ENCODE results near the gene ACSM4.

The ACSM4 gene

GRCh38 chr12:7339675-7340074 is 35.8 kb downstream of the ACSM4 start:
- DNase-seq: no peak

GRCh38 chr12:7344833-7345606 is 41.1 kb downstream of the ACSM4 start:
- no peak for DNase-seq

- no peak for DNase-seq
These were observed 42.8 kb downstream of the ACSM4 start for GRCh38 chr12:7346551-7347225.

DNA sequence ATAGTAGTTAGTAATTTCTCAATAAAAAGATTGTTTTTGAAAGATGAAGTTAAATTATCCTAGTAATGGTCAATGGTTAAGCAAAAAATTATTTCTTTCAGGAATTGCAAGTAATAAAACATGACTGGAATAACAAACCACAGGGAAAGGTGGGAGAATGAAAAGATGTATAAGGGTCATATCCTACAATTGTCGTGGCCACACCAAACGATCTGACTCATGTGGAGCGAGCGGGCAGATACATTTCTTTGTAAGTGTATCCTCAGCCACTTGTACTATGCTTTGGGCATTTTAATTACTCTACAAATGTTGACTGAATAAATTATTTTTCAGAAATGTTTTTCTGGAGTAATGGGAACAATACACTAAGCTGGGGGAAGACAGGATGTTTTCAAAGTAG is 45.5 kb downstream of the ACSM4 start:
- no peak for DNase-seq

DNA sequence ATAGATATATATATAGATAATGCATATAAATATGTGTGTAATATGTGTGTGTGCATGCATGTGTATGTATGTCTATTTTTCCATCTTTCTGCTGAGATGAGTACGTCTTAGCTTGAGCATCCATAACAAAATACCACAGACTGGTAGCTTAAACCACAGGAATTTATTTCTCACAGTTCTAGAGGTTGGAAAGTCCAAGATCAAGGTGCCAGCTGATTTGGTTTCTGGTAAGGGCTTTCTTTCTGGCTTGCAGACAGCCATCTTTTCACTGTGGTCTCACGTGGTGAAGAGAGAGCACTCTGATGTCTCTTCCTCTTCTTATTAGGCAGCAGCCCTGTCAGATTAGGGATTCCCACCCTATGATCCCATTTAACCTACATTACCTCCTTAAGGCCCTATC is 47.3 kb downstream of the ACSM4 start:
- no peak for DNase-seq

GRCh38 chr12:7352661-7353060 is 48.8 kb downstream of the ACSM4 start:
- no peak for DNase-seq

DNA sequence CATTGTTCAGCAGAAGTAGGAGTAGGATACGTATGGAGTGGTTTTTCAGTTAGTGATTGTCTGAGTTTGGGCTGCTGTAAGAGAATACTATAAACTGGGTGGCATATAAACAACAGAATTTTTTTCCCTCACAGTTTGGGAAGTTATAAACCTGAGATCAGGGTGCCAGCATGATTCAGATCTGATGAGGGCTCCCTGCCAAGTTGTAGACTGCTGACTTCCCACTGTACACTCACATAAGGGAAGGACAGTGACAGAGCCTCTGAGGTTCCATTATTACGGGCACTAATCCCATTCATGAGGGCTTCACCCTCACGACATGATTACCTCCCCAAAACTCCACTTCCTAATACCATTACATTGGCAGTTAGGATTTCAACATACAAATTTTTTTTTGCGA is 50.7 kb downstream of the ACSM4 start:
- no peak for DNase-seq

DNA sequence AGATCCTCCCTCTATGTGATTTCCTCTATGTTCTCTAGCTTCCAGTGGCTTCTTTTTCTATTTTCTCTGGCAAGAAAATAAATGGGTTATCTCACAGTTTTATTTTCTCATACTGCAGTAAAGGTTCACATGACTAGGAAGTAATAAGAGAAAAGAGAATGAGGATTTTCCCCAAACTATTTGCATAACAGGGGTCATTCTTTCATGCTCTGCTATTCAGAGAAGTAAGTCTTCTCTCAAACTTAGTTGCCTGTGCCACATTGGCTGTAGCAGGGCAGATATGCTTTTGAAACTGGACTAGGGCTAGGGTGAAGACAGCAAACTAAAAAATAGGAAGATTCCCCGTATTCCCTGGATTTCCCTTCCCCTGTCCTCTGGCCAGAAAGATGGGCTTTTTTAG is 57.4 kb downstream of the ACSM4 start:
- no peak for DNase-seq

GRCh38 chr12:7362734-7363133 is 58.9 kb downstream of the ACSM4 start:
- no peak for DNase-seq

GRCh38 chr12:7369274-7369729 is 65.4 kb downstream of the ACSM4 start:
- no peak for DNase-seq

GRCh38 chr12:7373226-7373625 is 69.4 kb downstream of the ACSM4 start:
- DNase-seq: no peak

GRCh38 chr12:7374423-7375144 is 70.7 kb downstream of the ACSM4 start:
- no peak for DNase-seq

DNA sequence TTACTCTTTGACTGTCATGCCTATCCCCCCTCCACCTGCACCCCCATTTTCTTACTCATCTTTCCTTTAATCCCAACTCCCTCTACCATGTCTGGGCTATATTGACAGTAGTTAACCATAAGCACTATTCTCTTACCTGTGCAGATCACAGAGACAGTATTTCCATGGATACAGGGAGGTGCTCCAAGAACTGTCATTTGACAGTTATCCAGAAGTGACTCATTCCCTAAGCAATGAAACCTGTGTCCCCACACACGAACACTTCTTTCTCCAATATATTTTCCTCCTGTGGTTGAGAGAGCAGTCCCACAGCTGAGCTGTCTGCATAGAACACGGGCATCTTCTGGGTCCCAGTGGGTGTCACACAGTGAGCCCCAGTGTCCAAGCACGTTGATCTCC is 71.3 kb downstream of the ACSM4 start:
- no peak for DNase-seq

- DNase-seq: no peak
These were observed 72.3 kb downstream of the ACSM4 start for GRCh38 chr12:7376196-7376595.

All from NCI-H1436 (cell line).